ENCODE data around the gene ANO1. TPM values are rescaled to one million over a fixed set of nuclear protein-coding genes. Genes with fewer than 3 reads are reported as not detected.
A peak's percentile ranks its signal among the peaks of the same experiment; 100 is the strongest.

ANO1 gene
- total RNA-seq, 4 donors from 2014 or later, result 1.1 to 27.2 (median 4.2) TPM

DNA sequence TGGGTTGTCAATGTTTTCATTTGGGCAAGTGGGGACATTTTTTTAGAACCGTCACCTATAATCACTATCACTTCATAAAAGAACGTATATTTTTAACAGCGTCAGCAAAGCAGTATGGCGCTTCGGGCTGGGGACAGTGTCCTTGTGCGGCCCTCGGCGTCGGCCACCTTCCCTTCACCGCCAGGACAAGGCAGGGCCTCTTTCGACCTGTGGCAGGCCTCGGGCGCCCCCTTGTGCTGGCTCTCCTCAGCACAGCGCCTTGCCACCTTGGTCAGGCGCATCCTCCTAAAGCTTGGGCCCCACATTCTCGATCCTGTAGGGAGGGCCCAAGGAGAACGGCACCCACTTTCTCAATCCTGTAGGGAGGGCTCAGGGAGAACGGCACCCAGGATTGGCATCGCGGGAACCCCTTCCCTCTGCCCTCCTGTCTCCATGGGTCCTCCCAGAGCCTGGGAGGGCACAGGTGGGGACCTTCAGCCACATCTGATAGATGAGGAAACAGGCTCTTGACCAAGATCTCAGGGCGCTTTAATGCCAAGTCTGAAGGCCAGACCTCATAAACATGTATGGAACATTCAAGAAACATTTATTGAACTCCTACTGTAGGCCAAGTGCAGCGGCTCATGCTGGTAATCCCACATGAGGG lies 113.5 kb downstream of the ANO1 start:
- Histone ChIP-seq H3K9me3 (no peaks in the 10 kb centered on the region), H3K36me3 (no peaks in the 10 kb centered on the region), H3K27me3 (no peaks in the 10 kb centered on the region), H3K27ac (no peak overlapping the region), H3K4me1 (no peaks in the 10 kb centered on the region), H3K4me3 (no peak overlapping the region)
- peak; percentile 24 to 87 (median 83) for DNase-seq
- TF ChIP-seq CTCF (IDR thresholded peaks at IDR 0.05) (peak in 5 of 6 experiments; percentile 29 to 91 (median 88)), POLR2A (IDR thresholded peaks at IDR 0.05) (no peak)

- no peaks in the 10 kb centered on the region for H3K9me3 ChIP-seq
- H3K4me1 ChIP-seq, result no peaks in the 10 kb centered on the region
- H3K4me3 ChIP-seq, result no peak overlapping the region
- H3K27ac ChIP-seq, result no peak overlapping the region
- TF ChIP-seq CTCF (IDR thresholded peaks at IDR 0.05) (no peak), POLR2A (IDR thresholded peaks at IDR 0.05) (no peak)
- no peak for DNase-seq
- H3K36me3 ChIP-seq, result no peaks in the 10 kb centered on the region
- H3K27me3 ChIP-seq, result no peaks in the 10 kb centered on the region
Observed at GRCh38 chr11:70192666-70193410, 114.7 kb downstream of the ANO1 start.

DNA sequence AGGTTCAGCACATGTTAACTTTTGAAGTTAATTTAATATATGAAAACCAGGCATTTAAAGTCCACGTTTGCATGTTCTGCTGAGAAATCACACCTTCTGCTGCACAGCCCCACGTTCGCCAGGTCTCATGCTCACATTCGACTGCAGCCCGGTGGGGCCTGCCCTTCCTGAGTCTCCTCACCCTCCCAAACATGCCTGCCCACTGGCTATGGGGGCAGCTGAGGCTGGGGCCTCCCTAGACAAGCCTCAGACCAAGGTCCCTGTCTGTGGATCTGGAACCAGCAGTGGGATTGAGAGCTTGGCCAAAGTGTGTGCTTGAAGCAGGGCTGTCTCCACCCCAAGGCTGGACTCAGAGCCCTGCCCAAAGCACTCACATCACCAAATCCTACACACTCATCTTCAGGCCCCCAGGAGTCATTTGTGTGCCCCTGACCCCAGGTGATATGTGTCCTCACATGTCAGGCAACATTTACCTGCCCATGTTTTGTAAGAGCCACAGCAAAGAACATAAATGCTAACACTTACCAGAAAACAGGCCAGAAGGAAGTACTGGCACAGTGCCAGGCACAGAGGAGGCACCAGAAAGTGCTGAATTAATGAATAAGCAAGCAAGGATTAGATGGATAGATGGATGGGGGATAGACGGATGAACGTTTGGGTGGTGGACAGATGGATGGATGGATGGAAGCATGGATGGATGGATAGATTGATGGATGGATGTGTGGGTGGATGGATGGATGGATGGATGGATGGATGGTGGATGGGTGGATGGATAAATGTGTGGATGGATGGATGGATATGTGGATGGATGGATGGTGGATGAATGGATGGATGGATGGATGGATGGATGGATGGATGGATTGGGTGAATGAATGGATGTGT lies 115.5 kb downstream of the ANO1 start:
- no peak for TF ChIP-seq POLR2A (IDR thresholded peaks at IDR 0.05)
- no peak for TF ChIP-seq CTCF (IDR thresholded peaks at IDR 0.05)
- no peak overlapping the region for H3K27ac ChIP-seq
- no peaks in the 10 kb centered on the region for H3K27me3 ChIP-seq
- DNase-seq, result no peak
- no peaks in the 10 kb centered on the region for H3K9me3 ChIP-seq
- no peaks in the 10 kb centered on the region for H3K36me3 ChIP-seq
- H3K4me3 ChIP-seq, result no peak overlapping the region
- no peaks in the 10 kb centered on the region for H3K4me1 ChIP-seq

DNA sequence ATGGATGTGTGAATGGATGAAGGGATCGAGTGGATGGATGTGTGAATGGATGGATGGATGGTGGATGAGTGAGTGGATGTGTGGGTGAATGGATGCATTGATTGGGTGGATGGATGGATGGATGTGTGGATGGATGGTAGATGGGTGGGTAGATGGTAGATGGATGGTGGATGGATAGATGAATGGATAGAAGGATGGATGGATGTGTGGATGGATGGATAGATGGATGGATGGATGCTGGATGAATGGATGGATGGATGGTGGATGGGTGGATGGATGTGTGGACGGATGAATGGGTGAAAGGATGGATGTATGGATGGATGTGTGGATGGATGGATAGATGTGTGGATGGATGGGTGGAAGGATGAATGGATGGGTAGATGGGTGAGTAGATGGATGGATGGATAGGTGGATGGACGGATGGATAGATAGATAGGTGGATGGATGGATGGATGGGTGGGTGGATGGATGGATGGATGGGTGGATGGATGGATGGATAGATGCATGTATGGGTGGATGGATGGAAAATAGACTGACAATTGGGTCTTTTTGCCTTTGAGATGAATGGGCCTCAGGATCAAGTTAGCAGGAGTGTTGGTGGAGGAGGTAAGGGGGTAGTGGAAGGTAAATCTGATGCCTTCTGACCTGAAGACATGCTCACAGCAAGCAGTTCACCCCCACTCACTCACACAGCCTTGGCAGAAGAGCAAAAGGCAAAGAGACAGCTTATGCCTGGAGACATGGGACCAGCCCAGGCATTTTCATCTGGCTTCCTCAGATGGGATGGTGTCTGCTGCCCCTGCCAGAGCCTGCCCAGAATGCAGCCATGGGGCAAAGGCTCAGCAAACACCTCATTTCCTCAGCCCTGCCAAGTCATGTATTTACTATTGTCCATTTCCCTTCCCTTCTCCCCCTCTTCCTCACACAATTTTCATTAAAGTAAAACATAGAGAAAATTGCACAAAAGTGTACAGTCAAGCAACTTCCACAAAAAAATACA lies 117.0 kb downstream of the ANO1 start:
- Histone ChIP-seq H3K4me3 (no peak overlapping the region), H3K27ac (no peak overlapping the region), H3K4me1 (no peaks in the 10 kb centered on the region), H3K27me3 (no peaks in the 10 kb centered on the region), H3K9me3 (no peaks in the 10 kb centered on the region), H3K36me3 (no peaks in the 10 kb centered on the region)
- no peak for DNase-seq
- TF ChIP-seq CTCF (IDR thresholded peaks at IDR 0.05) (no peak), POLR2A (IDR thresholded peaks at IDR 0.05) (no peak)

Data from Peyer's patch (tissue), 4 donors.